PC-3 (cell line): Measurements from ENCODE around the gene MLEC. TPM values are rescaled to one million over a fixed set of nuclear protein-coding genes. Genes with fewer than 3 reads are reported as not detected.

ENCODE experiments used
- ATAC-seq: fragments of 200-7000 bp; cut with Tn5 transposase; 2 replicates; pipeline ENCODE4 v1.9.1; 2020; ENCODE audit warnings: mild to moderate bottlenecking, moderate library complexity
- BruUV-seq: library from RNA; stranded (reverse); fragments of 400-500 nt; replicated peaks from 2 replicates; lab custom pipeline; 2021; lab: Mats Ljungman, UMichigan
- CTCF ChIA-PET: fragments of 300-600 bp; sonication (Branson Sonifier 250); formaldehyde crosslinking; loops from one replicate; lab custom pipeline; 2022; ENCODE audit warnings: antibody characterized with exemption; lab: Charles Lee
- POLR2A ChIA-PET: fragments of 300-600 bp; sonication (Branson Sonifier 250); formaldehyde crosslinking; loops from one replicate; lab custom pipeline; 2022; ENCODE audit warnings: antibody characterized with exemption; ENCODE audit not compliant: unreplicated experiment; lab: Charles Lee
- DNase-seq: peaks from one replicate; pipeline ENCODE4 v3.0.0-alpha.2; 2015
- H2AFZ ChIP-seq: fragments of 300-600 bp; sonication (generic); 2 replicates; pipeline ENCODE4 v1.6.0; 2016; ENCODE audit warnings: antibody characterized with exemption, low read length
- H3F3A ChIP-seq: fragments of 300-600 bp; sonication (generic); one replicate; pipeline ENCODE4 v1.6.0; 2017; ENCODE audit warnings: antibody characterized with exemption, low read length, control low read depth, mild to moderate bottlenecking; ENCODE audit not compliant: unreplicated experiment
- H3K27ac ChIP-seq: fragments of 300-600 bp; sonication (generic); 2 replicates; pipeline ENCODE4 v1.5.1; 2016; ENCODE audit warnings: mild to moderate bottlenecking, low read length
- H3K27me3 ChIP-seq: fragments of 300-600 bp; sonication (generic); 2 replicates; pipeline ENCODE4 v1.6.1; 2016; ENCODE audit warnings: low read length, mixed read lengths
- H3K36me3 ChIP-seq: fragments of 300-600 bp; sonication (generic); 2 replicates; pipeline ENCODE4 v1.6.1; 2016; ENCODE audit warnings: low read depth, mixed run types, low read length, mixed read lengths
- H3K4me1 ChIP-seq: fragments of 300-600 bp; sonication (generic); 2 replicates; pipeline ENCODE4 v1.5.1; 2016; ENCODE audit warnings: low read length; ENCODE audit not compliant: insufficient read depth
- H3K4me2 ChIP-seq: fragments of 300-600 bp; sonication (generic); 2 replicates; pipeline ENCODE4 v1.6.0; 2016; ENCODE audit warnings: low read length
- H3K4me3 ChIP-seq: fragments of 300-600 bp; sonication (generic); 2 replicates; pipeline ENCODE4 v1.5.1; 2016; ENCODE audit warnings: mild to moderate bottlenecking, low read length, mixed read lengths
- H3K79me2 ChIP-seq: fragments of 300-600 bp; sonication (generic); 2 replicates; pipeline ENCODE4 v1.6.1; 2017; ENCODE audit warnings: low read length, mixed read lengths
- H3K9ac ChIP-seq: fragments of 300-600 bp; sonication (generic); 2 replicates; pipeline ENCODE4 v1.6.0; 2016; ENCODE audit warnings: mild to moderate bottlenecking, low read length
- H3K9me2 ChIP-seq: fragments of 300-600 bp; sonication (generic); replicated peaks from 2 replicates; pipeline ENCODE4 v1.6.1; 2016; ENCODE audit warnings: mixed run types, low read length, mixed read lengths
- H3K9me3 ChIP-seq: fragments of 300-600 bp; sonication (generic); 2 replicates; pipeline ENCODE4 v1.6.1; 2016; ENCODE audit warnings: low read length, mixed read lengths
- H4K20me1 ChIP-seq: fragments of 300-600 bp; sonication (generic); 2 replicates; pipeline ENCODE4 v1.6.1; 2016; ENCODE audit warnings: low read length, mixed read lengths
- EZH2 ChIP-seq: fragments of 300-600 bp; sonication (generic); IDR thresholded peaks from one replicate; pipeline ENCODE4 v1.6.1; 2017; ENCODE audit warnings: antibody characterized with exemption, mild to moderate bottlenecking, low read length; ENCODE audit not compliant: unreplicated experiment
- EZH2phosphoT487 ChIP-seq: fragments of 300-600 bp; sonication (generic); IDR thresholded peaks from 2 replicates; pipeline ENCODE4 v1.6.1; 2018; ENCODE audit warnings: mild to moderate bottlenecking, antibody characterized with exemption, low read length, borderline replicate concordance
- intact Hi-C: fragments of 100-400 bp; cut with micrococcal nuclease; formaldehyde crosslinking; loops from 2 replicates; pipeline ENCODE4 v1.9.0; 2023
- total RNA-seq: library from RNA; depleted of rRNA; stranded (reverse); fragments of >200 nt; gene quantifications from 2 replicates; pipeline ENCODE4 v1.2.3, GENCODE V29; 2014
- TF ChIP-seq, protein P1 (sequence below): fragments of 300-600 bp; sonication (generic); conservative IDR thresholded peaks from 2 replicates; pipeline ENCODE4 v1.5.1; 2017; ENCODE audit warnings: antibody characterized with exemption, low read depth, mild to moderate bottlenecking, low read length

MLEC gene
- total RNA-seq, 1 experiment from 2014 or later = 158 TPM

DNA sequence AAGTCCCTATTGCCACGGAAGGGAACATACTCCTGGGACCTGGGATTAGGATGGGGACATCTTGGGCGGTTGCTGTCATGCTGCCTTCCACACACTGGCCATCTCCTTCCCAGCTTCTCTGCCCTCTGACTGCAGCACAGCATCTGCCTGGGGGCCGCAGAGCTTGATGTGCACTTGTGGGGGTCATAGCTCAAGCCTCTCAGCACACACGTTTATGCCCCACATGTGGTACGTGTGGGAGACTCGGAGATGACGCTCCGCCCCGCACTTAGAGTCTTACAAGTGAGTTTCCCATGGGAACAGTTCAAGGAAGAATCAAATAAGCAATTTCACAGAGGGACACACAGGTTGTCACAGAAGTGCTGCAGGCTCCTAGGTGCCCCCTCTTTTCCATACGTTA is 47.3 kb downstream of the MLEC start:
- H3K9me2 ChIP-seq = no peaks in the 10 kb centered on the region
- H3K4me3 ChIP-seq = no peak overlapping the region
- no peak overlapping the region for H3K9ac ChIP-seq
- H3K79me2 ChIP-seq = no peaks in the 10 kb centered on the region
- ATAC-seq = no peak
- no peaks in the 10 kb centered on the region for H3K27me3 ChIP-seq
- no peaks in the 10 kb centered on the region for H3K36me3 ChIP-seq
- H3K4me1 ChIP-seq = no peaks in the 10 kb centered on the region
- no peak overlapping the region for H3K27ac ChIP-seq
- no peaks in the 10 kb centered on the region for H3F3A ChIP-seq
- DNase-seq = no peak
- no peak overlapping the region for H2AFZ ChIP-seq
- intact Hi-C loops = no loop called here
- POLR2A ChIA-PET = no interaction called here
- CTCF ChIA-PET = no interaction called here
- BruUV-seq = no TSS peak
- TF ChIP-seq EZH2 (no peak), EZH2phosphoT487 (no peak)
- TF ChIP-seq, protein P1, sequence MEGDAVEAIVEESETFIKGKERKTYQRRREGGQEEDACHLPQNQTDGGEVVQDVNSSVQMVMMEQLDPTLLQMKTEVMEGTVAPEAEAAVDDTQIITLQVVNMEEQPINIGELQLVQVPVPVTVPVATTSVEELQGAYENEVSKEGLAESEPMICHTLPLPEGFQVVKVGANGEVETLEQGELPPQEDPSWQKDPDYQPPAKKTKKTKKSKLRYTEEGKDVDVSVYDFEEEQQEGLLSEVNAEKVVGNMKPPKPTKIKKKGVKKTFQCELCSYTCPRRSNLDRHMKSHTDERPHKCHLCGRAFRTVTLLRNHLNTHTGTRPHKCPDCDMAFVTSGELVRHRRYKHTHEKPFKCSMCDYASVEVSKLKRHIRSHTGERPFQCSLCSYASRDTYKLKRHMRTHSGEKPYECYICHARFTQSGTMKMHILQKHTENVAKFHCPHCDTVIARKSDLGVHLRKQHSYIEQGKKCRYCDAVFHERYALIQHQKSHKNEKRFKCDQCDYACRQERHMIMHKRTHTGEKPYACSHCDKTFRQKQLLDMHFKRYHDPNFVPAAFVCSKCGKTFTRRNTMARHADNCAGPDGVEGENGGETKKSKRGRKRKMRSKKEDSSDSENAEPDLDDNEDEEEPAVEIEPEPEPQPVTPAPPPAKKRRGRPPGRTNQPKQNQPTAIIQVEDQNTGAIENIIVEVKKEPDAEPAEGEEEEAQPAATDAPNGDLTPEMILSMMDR = no peak
- no peak overlapping the region for H3K4me2 ChIP-seq
- H4K20me1 ChIP-seq = no peaks in the 10 kb centered on the region
- H3K9me3 ChIP-seq = no peaks in the 10 kb centered on the region

DNA sequence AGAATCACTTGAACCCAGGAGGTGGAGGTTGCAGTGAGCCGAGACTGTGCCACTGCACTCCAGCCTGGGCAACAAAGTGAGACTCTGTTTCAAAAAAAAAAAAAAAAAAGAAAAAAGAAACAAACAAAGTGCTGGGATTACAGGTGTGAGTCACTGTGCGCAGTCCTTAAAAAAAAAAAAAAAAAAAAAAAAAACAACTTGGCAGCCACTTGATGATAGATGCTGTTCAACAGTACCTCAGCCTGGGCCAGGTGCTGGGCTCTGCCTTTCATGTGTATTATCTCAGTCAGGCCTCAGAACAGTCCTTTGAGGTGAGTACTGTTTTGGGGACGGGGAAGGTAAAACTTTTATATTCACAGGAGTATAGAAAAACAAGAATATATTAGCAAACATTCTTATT is 48.2 kb downstream of the MLEC start:
- ChIA-PET CTCF (interaction anchor here (0.7 kb wide), 1 partner anchor 1102 kb away, joined by 5 read pairs; no protein-coding TSS in a partner anchor), POLR2A (no interaction called here)
- no peak overlapping the region for H2AFZ ChIP-seq
- H3K4me1 ChIP-seq = no peaks in the 10 kb centered on the region
- no TSS peak for BruUV-seq
- no peaks in the 10 kb centered on the region for H3K79me2 ChIP-seq
- ATAC-seq = no peak
- TF ChIP-seq, protein P1 = no peak
- TF ChIP-seq EZH2 (no peak), EZH2phosphoT487 (no peak)
- no peak overlapping the region for H3K27ac ChIP-seq
- no peak overlapping the region for H3K4me3 ChIP-seq
- H3K9me3 ChIP-seq = no peaks in the 10 kb centered on the region
- intact Hi-C loops = no loop called here
- DNase-seq = no peak
- no peak overlapping the region for H3K4me2 ChIP-seq
- no peaks in the 10 kb centered on the region for H3K27me3 ChIP-seq
- H3K9ac ChIP-seq = no peak overlapping the region
- H3F3A ChIP-seq = no peaks in the 10 kb centered on the region
- H4K20me1 ChIP-seq = no peaks in the 10 kb centered on the region
- no peaks in the 10 kb centered on the region for H3K9me2 ChIP-seq
- no peaks in the 10 kb centered on the region for H3K36me3 ChIP-seq

DNA sequence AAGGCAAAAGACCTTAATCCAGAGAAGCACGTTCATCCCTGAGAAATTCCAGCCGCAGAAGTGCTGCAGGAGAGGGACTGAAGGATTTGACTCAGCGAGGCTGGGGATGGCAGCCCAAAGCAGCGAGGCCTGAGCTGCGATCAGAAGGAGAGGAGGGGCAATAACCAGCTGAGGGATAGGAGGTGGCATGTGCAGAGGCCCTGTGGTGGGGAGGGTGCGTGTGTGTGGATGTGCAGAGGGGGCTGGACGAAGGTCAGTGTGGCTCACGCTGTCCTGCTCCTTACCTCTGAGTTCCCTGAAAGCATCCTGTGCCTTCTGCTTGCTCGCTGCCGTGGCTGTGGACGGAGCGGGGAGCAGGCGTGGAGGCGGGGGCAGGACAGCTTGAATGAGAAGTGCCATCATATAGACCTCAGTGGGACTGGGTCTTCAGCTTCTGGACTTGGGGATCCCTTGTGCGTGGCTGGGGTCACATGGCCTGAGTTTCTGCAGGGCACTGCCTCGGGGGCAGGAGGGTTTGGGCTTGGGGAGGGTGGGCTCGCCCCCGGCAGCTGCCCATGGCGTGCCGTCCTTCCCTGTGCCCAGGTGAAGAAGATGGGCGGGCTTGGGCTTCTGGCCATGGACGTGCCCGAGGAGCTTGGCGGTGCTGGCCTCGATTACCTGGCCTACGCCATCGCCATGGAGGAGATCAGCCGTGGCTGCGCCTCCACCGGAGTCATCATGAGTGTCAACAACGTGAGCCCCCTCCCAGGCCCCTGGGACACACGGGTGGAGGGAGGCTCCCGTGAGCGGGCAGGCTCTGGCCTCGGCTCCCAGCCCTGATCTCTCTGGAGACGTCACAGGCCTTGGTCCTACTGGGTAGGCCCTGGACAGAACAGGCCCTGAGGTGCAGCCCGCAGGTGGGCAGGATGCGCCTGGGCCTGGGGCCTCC is 49.7 kb downstream of the MLEC start:
- no peak overlapping the region for H2AFZ ChIP-seq
- H3K27me3 ChIP-seq = no peaks in the 10 kb centered on the region
- DNase-seq (no peak), ATAC-seq (no peak)
- intact Hi-C loops = no loop called here
- no peak overlapping the region for H3K9ac ChIP-seq
- ChIA-PET CTCF (no interaction called here), POLR2A (no interaction called here)
- no peaks in the 10 kb centered on the region for H3F3A ChIP-seq
- no peak overlapping the region for H3K4me3 ChIP-seq
- H4K20me1 ChIP-seq = no peaks in the 10 kb centered on the region
- H3K36me3 ChIP-seq = no peaks in the 10 kb centered on the region
- BruUV-seq = no TSS peak
- no peak overlapping the region for H3K27ac ChIP-seq
- no peak overlapping the region for H3K4me2 ChIP-seq
- H3K4me1 ChIP-seq = no peaks in the 10 kb centered on the region
- no peaks in the 10 kb centered on the region for H3K79me2 ChIP-seq
- H3K9me2 ChIP-seq = no peaks in the 10 kb centered on the region
- TF ChIP-seq EZH2 (no peak), EZH2phosphoT487 (no peak)
- TF ChIP-seq, protein P1 = no peak
- no peaks in the 10 kb centered on the region for H3K9me3 ChIP-seq
